C4-2B (cell line): Measurements from ENCODE around the gene RASL12.
"Not testable (repeated sequence)": the region's sequence is repeated elsewhere in the genome, so short reads cannot be mapped to it uniquely, and the experiment has no call there.

Source experiments
- H3K27ac ChIP-seq: fragments of 450-650 bp; 2 replicates; pipeline ENCODE4 v1.5.1; 2017
- CTCF ChIP-seq: fragments of 450-650 bp; conservative IDR thresholded peaks from 2 replicates; pipeline ENCODE4 v1.5.1; 2017; ENCODE audit warnings: mild to moderate bottlenecking
- ZFX ChIP-seq: fragments of 450-650 bp; IDR thresholded peaks from 2 replicates; pipeline ENCODE4 v1.6.1; 2017

Gene RASL12

GRCh38 chr15:65102912-65103311 is 35.1 kb upstream of the RASL12 start:
- TF ChIP-seq CTCF (no peak), ZFX (no peak)
- no peak overlapping the region for H3K27ac ChIP-seq

DNA sequence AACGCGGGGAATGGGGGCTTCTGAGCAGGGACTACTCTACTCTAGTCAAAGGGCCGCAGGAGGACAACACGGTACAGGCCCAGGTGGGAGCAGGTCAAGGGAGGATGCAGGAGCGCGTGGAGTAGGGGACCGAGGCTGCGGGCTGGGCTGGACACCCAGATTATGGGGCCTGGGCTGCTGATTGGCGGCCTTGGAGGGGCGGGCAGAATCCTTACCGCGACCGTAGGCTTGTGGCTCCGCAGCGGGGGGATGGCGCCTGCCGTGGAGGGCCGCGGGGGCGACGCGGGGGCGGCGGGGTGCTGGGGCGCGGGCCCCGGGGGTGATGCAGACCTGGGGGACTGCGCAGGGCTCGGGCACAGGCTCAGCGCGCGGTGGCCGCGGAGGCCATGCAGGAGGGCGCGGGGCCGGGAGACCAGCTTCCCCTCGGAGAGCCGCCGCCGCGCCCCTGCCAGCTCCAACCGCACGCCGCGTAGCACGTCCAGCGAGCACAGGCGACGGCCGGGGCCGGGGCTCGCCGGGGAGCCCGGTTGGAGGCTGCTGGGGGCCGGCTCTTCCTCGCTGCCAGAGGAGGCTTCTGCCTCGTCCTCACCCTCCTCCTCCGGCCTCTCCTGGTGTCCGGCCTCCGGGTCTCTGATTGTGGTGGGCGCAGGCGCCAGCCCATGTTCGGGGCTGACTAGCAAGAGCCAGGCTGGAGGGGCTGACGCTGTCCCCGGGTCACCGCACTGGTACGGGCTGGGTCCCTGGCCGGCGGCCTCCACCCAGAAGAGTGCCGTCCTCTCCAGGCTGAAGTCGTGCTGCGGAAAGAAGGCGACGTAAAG is 34.3 kb upstream of the RASL12 start:
- TF ChIP-seq ZFX (no peak), CTCF (peak; percentile 53; the same call in 1 of the 2 replicates)
- H3K27ac ChIP-seq = no peak overlapping the region

- TF ChIP-seq ZFX = no peak
- peak; percentile 78 for TF ChIP-seq CTCF
- H3K27ac ChIP-seq = no peak overlapping the region
Observed at GRCh38 chr15:65101411-65101890, 33.7 kb upstream of the RASL12 start.

DNA sequence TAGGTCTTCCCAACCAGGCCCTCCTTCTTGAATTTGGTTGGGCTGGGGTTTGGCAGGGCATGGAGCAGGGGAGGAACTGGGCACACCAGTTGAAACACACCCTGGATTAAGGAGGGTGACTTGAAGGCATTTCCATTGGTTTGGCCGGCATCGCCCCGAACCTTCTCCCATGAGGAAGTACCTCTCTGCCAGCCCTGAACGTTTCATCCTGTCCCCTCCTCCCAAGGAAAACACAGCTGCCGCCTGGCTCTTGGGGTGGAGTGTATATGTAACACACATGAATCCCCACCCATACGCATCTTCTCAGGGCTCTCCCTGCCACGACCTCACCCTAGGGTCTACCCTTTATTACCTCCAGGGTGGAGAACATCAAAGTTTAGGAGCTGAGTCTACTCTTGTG is 32.7 kb upstream of the RASL12 start:
- no peak overlapping the region for H3K27ac ChIP-seq
- no peak for TF ChIP-seq ZFX
- TF ChIP-seq CTCF = no peak

GRCh38 chr15:65099801-65100200 is 32.0 kb upstream of the RASL12 start:
- not testable (repeated sequence) for H3K27ac ChIP-seq

GRCh38 chr15:65099336-65099735 is 31.5 kb upstream of the RASL12 start:
- TF ChIP-seq CTCF = no peak
- TF ChIP-seq ZFX = no peak
- no peak overlapping the region for H3K27ac ChIP-seq

- TF ChIP-seq ZFX = no peak
- TF ChIP-seq CTCF = no peak
Observed at GRCh38 chr15:65097651-65098263, 30.0 kb upstream of the RASL12 start.

More at GRCh38 chr15:65097651-65098263, 30.0 kb upstream of the RASL12 start:
- H3K27ac ChIP-seq = no peak overlapping the region
